ENCODE data around the gene MC4R. TPM values are rescaled to one million over a fixed set of nuclear protein-coding genes. Genes with fewer than 3 reads are reported as not detected.

MC4R gene
- total RNA-seq, 2 experiments from 2014 or later = not detected

DNA sequence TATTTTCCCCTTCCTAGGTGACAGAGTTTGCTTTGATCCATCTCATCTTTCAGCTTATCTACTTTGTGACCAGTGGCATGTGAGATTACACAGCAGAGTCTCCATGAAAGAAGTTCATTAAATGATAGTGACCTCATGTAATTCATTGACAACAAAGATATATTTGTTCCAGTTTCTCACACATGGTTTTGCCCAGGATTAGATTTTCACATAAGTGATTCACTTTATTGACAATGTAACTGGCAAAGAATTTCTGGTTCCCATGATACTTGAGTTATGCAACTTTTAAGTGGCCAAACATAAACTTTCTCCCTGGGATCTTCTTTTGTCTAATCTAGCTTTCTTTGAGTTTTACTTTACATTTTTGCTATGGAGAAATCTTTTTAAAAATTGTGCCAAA, 50.0 kb downstream of the MC4R start:
- Mint-ChIP-seq H3K9me3 (ENCODE audit: low read depth) (peaks cover 3% of the 10 kb centered on the region), H3K4me1 (no peaks in the 10 kb centered on the region), H3K4me3 (no peak overlapping the region), H3K27ac (no peak overlapping the region), H3K36me3 (ENCODE audit: low read depth) (no peaks in the 10 kb centered on the region), H3K27me3 (no peaks in the 10 kb centered on the region)
- no peak for DNase-seq
- intact Hi-C loops (cut with DNase I, micrococcal nuclease) = no loop called here
- no peak for ATAC-seq
- POLR2A ChIA-PET = no interaction called here
- CTCF ChIA-PET = interaction anchor here (0.9 kb wide), 1 partner anchor 216 kb away, joined by 3 read pairs; no protein-coding TSS in a partner anchor
